DND-41 (cell line): ENCODE data around the gene ZNF644.

ENCODE experiments used
- ATAC-seq: fragments of 200-7000 bp; cut with Tn5 transposase; 3 replicates; pipeline ENCODE4 v1.9.1; 2021; ENCODE audit warnings: low read depth; ENCODE audit not compliant: insufficient read depth
- DNase-seq: peaks from one replicate; pipeline ENCODE4 v3.0.0-alpha.2; 2020
- H2AFZ ChIP-seq: 2 replicates; pipeline ENCODE4 v1.6.0; 2012; ENCODE audit warnings: low read depth, low read length
- H3K27ac ChIP-seq: 2 replicates; pipeline ENCODE4 v1.5.1; 2012; ENCODE audit warnings: low read length, inconsistent platforms
- H3K27me3 ChIP-seq: fragments of 200-600 bp; sonication (generic); 2 replicates; pipeline ENCODE4 v1.6.0; 2012; ENCODE audit warnings: low read length, mild to moderate bottlenecking, inconsistent platforms; ENCODE audit not compliant: insufficient read depth, poor library complexity
- H3K36me3 ChIP-seq: 2 replicates; pipeline ENCODE4 v1.5.1; 2012; ENCODE audit warnings: low read length, inconsistent platforms; ENCODE audit not compliant: insufficient read depth
- H3K4me1 ChIP-seq: 2 replicates; pipeline ENCODE4 v1.5.1; 2012; ENCODE audit warnings: mild to moderate bottlenecking, low read length; ENCODE audit not compliant: insufficient read depth
- H3K4me2 ChIP-seq: 2 replicates; pipeline ENCODE4 v1.6.0; 2012; ENCODE audit warnings: mild to moderate bottlenecking, moderate library complexity, low read length, inconsistent platforms; ENCODE audit not compliant: insufficient read depth
- H3K4me3 ChIP-seq, 2 experiments: fragments of 200-600 bp in 1 of 2; shearing (Covaris generic) in 1 of 2; 2 replicates each; pipeline ENCODE4 v1.5.1; 2012 to 2016; ENCODE audit warnings: inconsistent platforms in 2 of 2, low read length in 2 of 2, mild to moderate bottlenecking in 2 of 2, low read depth in 1 of 2, moderate library complexity in 1 of 2
- H3K79me2 ChIP-seq: 2 replicates; pipeline ENCODE4 v1.6.0; 2012; ENCODE audit warnings: low read length, inconsistent platforms; ENCODE audit not compliant: insufficient read depth
- H3K9ac ChIP-seq: 2 replicates; pipeline ENCODE4 v1.6.0; 2012; ENCODE audit warnings: low read depth, mild to moderate bottlenecking, inconsistent platforms, low read length, moderate library complexity
- H3K9me3 ChIP-seq: 2 replicates; pipeline ENCODE4 v1.5.1; 2012; ENCODE audit warnings: low read length, moderate library complexity, mild to moderate bottlenecking, inconsistent platforms; ENCODE audit not compliant: insufficient read depth, severe bottlenecking
- H4K20me1 ChIP-seq: 2 replicates; pipeline ENCODE4 v1.6.0; 2012; ENCODE audit warnings: low read length; ENCODE audit not compliant: insufficient read depth
- CTCF ChIP-seq: IDR thresholded peaks from 2 replicates; pipeline ENCODE4 v1.5.1; 2012; ENCODE audit warnings: borderline replicate concordance, low read length, moderate library complexity, mild to moderate bottlenecking; ENCODE audit not compliant: poor library complexity, severe bottlenecking; ENCODE audit errors: extremely low read depth
- EZH2 ChIP-seq: IDR thresholded peaks from 3 replicates; pipeline ENCODE4 v1.6.1; 2012; ENCODE audit warnings: borderline replicate concordance, low read depth, mild to moderate bottlenecking, moderate library complexity, low read length, inconsistent platforms; ENCODE audit not compliant: severe bottlenecking

Gene ZNF644

GRCh38 chr1:91021686-91022517 is at the start of gene ZNF644:
TSS of gene ZNF644 (minus strand) at chr1:91022035. CDS start at chr1:90982353, 39,682 bp downstream.
- Histone ChIP-seq H3K27ac (peak within 1 kb of the TSS; percentile 98), H3K9me3 (no peaks in the 10 kb centered on the region), H3K4me2 (peak within 1 kb of the TSS; percentile 89), H4K20me1 (peaks cover 32% of the 10 kb centered on the region), H3K4me1 (peaks cover 54% of the 10 kb centered on the region), H3K4me3 (peak within 1 kb of the TSS; percentile 92 to 93), H3K36me3 (peaks cover 23% of the 10 kb centered on the region), H2AFZ (peak within 1 kb of the TSS; percentile 93), H3K79me2 (peaks cover 56% of the 10 kb centered on the region), H3K9ac (peak within 1 kb of the TSS; percentile 94), H3K27me3 (no peaks in the 10 kb centered on the region)
- no peak for TF ChIP-seq CTCF
- TF ChIP-seq EZH2 = no peak
- peak; percentile 83 for ATAC-seq
- peak; percentile 94 for DNase-seq

GRCh38 chr1:91070298-91070697 is 48.5 kb upstream of the ZNF644 start:
- Histone ChIP-seq H2AFZ (no peak overlapping the region; the same call in 1 of the 2 replicates), H3K9me3 (no peaks in the 10 kb centered on the region), H4K20me1 (no peaks in the 10 kb centered on the region), H3K27ac (no peak overlapping the region), H3K27me3 (no peaks in the 10 kb centered on the region), H3K9ac (no peak overlapping the region), H3K79me2 (no peaks in the 10 kb centered on the region), H3K4me1 (no peaks in the 10 kb centered on the region; the same call in 1 of the 2 replicates), H3K4me2 (no peak overlapping the region), H3K36me3 (no peaks in the 10 kb centered on the region), H3K4me3 (no peak overlapping the region)
- ATAC-seq (no peak), DNase-seq (no peak)
- no peak for TF ChIP-seq EZH2
- TF ChIP-seq CTCF = no peak

- Histone ChIP-seq H3K4me3 (no peak overlapping the region), H3K9me3 (no peaks in the 10 kb centered on the region), H3K36me3 (no peaks in the 10 kb centered on the region), H3K4me1 (no peaks in the 10 kb centered on the region; the same call in 1 of the 2 replicates), H3K79me2 (no peaks in the 10 kb centered on the region), H4K20me1 (no peaks in the 10 kb centered on the region), H3K9ac (no peak overlapping the region), H2AFZ (no peak overlapping the region), H3K27ac (no peak overlapping the region), H3K4me2 (no peak overlapping the region), H3K27me3 (no peaks in the 10 kb centered on the region)
- no peak for ATAC-seq
- TF ChIP-seq EZH2 (no peak), CTCF (no peak)
- DNase-seq = no peak
Measured at GRCh38 chr1:91066538-91066937, 44.7 kb upstream of the ZNF644 start.
